ENCODE results near the gene CBFB. TPM values are rescaled to one million over a fixed set of nuclear protein-coding genes. Genes with fewer than 3 reads are reported as not detected.

Gene CBFB
- total RNA-seq, 4 donors from 2014 or later: 26.0 to 59.3 (median 41.9) TPM

GRCh38 chr16:67013823-67014633 lies 14.9 kb upstream of the CBFB start:
- Histone ChIP-seq H3K4me3 (peak overlapping the region; percentile 39 to 78 (median 56)), H3K36me3 (no peaks in the 10 kb centered on the region), H3K27me3 (peaks cover 0 to 20% (median 0%) of the 10 kb centered on the region in 4 donors), H3K27ac (peak overlapping the region; percentile 48 to 77 (median 60)), H3K9me3 (no peaks in the 10 kb centered on the region), H3K4me1 (peaks cover 10 to 28% (median 13%) of the 10 kb centered on the region in 3 donors)
- intact Hi-C loops (cut with DNase I): loop anchor here (10.0 kb wide), 1 partner anchor 141 kb away; the partner anchor contains the start of genes B3GNT9, FBXL8 and TRADD
- TF ChIP-seq POLR2A (IDR thresholded peaks at IDR 0.05): peak in 1 of 4 donors; percentile 4
- TF ChIP-seq, protein P1, sequence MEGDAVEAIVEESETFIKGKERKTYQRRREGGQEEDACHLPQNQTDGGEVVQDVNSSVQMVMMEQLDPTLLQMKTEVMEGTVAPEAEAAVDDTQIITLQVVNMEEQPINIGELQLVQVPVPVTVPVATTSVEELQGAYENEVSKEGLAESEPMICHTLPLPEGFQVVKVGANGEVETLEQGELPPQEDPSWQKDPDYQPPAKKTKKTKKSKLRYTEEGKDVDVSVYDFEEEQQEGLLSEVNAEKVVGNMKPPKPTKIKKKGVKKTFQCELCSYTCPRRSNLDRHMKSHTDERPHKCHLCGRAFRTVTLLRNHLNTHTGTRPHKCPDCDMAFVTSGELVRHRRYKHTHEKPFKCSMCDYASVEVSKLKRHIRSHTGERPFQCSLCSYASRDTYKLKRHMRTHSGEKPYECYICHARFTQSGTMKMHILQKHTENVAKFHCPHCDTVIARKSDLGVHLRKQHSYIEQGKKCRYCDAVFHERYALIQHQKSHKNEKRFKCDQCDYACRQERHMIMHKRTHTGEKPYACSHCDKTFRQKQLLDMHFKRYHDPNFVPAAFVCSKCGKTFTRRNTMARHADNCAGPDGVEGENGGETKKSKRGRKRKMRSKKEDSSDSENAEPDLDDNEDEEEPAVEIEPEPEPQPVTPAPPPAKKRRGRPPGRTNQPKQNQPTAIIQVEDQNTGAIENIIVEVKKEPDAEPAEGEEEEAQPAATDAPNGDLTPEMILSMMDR (IDR thresholded peaks at IDR 0.05): peak in 3 of 6 experiments; percentile 8 to 44 (median 16)
- DNase-seq: no peak
- 6% methylated on average over 7 of the region's 70 CpGs; no CpG with 5 or more reads in 1 of the 2 donors for WGBS, 2 donors

GRCh38 chr16:67014634-67015312 lies 14.2 kb upstream of the CBFB start:
- Histone ChIP-seq H3K27ac (peak overlapping the region in 3 of 4 donors; percentile 48 to 69 (median 51)), H3K36me3 (no peaks in the 10 kb centered on the region), H3K4me1 (peaks cover 10 to 28% (median 13%) of the 10 kb centered on the region in 3 donors), H3K9me3 (no peaks in the 10 kb centered on the region), H3K27me3 (peaks cover 0 to 20% (median 0%) of the 10 kb centered on the region in 4 donors), H3K4me3 (peak overlapping the region; percentile 39 to 78 (median 56))
- intact Hi-C loops (cut with DNase I): loop anchor here (10.0 kb wide), 1 partner anchor 140 kb away; the partner anchor contains the start of genes B3GNT9, FBXL8 and TRADD
- no peak for DNase-seq
- 51 to 68% methylated on average over 6 of the region's 6 CpGs for WGBS, 2 donors
- TF ChIP-seq, protein P1 (IDR thresholded peaks at IDR 0.05): no peak
- TF ChIP-seq POLR2A (IDR thresholded peaks at IDR 0.05): no peak

GRCh38 chr16:67015313-67015731 lies 13.6 kb upstream of the CBFB start:
- WGBS, 2 donors: 86 to 94% methylated on average over 9 of the region's 9 CpGs
- H3K27ac ChIP-seq: no peak overlapping the region
- no peaks in the 10 kb centered on the region for H3K9me3 ChIP-seq
- TF ChIP-seq, protein P1 (IDR thresholded peaks at IDR 0.05): peak in 1 of 6 experiments; percentile 5
- no peak for TF ChIP-seq POLR2A (IDR thresholded peaks at IDR 0.05)
- intact Hi-C loops (cut with DNase I): loop anchor here (10.0 kb wide), 1 partner anchor 139 kb away; the partner anchor contains the start of genes B3GNT9, FBXL8 and TRADD
- peaks cover 0 to 20% (median 0%) of the 10 kb centered on the region in 4 donors for H3K27me3 ChIP-seq
- H3K4me1 ChIP-seq: peaks cover 10 to 28% (median 13%) of the 10 kb centered on the region in 3 donors
- no peaks in the 10 kb centered on the region for H3K36me3 ChIP-seq
- no peak for DNase-seq
- no peak overlapping the region for H3K4me3 ChIP-seq

GRCh38 chr16:67016143-67016542 lies 12.8 kb upstream of the CBFB start:
- Histone ChIP-seq H3K4me3 (no peak overlapping the region), H3K36me3 (no peaks in the 10 kb centered on the region), H3K27ac (no peak overlapping the region), H3K9me3 (no peaks in the 10 kb centered on the region), H3K4me1 (peaks cover 10 to 28% (median 13%) of the 10 kb centered on the region in 3 donors), H3K27me3 (peaks cover 0 to 20% (median 0%) of the 10 kb centered on the region in 4 donors)
- TF ChIP-seq, protein P1 (IDR thresholded peaks at IDR 0.05): no peak
- no peak for TF ChIP-seq POLR2A (IDR thresholded peaks at IDR 0.05)
- intact Hi-C loops (cut with DNase I): loop anchor here (10.0 kb wide), 1 partner anchor 139 kb away; the partner anchor contains the start of genes B3GNT9, FBXL8 and TRADD
- DNase-seq: no peak
